ENCODE results near the gene ARHGAP45.

DNA sequence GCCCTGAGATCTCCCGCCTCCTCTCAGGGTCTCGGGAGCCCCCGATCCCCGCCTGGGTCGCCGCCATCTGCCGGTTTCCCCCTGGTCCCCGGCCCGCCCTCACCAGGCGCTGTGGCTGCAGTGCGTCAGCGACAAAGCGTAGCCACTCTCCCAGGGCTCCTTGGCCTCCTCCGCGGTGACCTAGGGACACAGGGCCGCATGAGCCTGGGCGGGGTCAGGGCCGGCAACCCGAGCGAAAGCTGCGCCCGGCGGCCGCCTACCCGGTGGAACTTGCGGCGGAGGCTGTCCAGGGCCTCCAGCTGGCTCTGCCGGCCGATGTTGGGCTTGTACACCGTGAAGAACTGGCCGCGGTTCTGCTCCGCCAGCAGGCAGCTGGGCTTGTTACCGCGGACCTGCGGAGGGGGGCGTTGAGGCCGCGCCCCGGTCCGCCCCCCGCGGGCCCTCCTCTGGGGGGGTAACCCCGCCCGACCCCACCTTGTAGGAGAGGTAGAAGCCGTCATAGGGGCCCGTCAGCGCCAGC lies 42.1 kb downstream of the ARHGAP45 start:
- TF ChIP-seq, protein P1, sequence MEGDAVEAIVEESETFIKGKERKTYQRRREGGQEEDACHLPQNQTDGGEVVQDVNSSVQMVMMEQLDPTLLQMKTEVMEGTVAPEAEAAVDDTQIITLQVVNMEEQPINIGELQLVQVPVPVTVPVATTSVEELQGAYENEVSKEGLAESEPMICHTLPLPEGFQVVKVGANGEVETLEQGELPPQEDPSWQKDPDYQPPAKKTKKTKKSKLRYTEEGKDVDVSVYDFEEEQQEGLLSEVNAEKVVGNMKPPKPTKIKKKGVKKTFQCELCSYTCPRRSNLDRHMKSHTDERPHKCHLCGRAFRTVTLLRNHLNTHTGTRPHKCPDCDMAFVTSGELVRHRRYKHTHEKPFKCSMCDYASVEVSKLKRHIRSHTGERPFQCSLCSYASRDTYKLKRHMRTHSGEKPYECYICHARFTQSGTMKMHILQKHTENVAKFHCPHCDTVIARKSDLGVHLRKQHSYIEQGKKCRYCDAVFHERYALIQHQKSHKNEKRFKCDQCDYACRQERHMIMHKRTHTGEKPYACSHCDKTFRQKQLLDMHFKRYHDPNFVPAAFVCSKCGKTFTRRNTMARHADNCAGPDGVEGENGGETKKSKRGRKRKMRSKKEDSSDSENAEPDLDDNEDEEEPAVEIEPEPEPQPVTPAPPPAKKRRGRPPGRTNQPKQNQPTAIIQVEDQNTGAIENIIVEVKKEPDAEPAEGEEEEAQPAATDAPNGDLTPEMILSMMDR (IDR thresholded peaks at IDR 0.05) = no peak
- no peak for TF ChIP-seq POLR2A (IDR thresholded peaks at IDR 0.05)

Measured in testis (tissue), 2 donors.